ENCODE results near the gene TNFSF8.

Gene TNFSF8

DNA sequence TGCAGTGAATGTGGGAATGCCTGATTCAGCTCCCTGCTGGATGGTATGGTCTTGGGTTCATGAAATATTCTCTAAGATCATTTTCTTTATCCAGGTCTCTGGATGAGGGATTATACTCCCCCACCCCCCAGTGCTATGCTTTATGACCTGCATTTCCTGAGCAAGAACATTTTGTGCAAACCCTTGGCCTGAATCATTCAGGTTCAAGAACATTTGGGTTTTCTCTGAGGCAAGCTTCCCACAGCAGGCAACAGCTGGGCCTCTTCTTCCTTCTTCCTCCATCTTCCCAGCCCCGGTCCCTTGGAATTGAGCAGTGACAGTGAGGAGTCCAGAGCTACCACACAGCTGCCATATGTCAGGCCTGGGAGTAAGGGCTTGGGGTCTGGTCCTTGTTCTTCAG lies 65.9 kb downstream of the TNFSF8 start:
- no peak for DNase-seq

DNA sequence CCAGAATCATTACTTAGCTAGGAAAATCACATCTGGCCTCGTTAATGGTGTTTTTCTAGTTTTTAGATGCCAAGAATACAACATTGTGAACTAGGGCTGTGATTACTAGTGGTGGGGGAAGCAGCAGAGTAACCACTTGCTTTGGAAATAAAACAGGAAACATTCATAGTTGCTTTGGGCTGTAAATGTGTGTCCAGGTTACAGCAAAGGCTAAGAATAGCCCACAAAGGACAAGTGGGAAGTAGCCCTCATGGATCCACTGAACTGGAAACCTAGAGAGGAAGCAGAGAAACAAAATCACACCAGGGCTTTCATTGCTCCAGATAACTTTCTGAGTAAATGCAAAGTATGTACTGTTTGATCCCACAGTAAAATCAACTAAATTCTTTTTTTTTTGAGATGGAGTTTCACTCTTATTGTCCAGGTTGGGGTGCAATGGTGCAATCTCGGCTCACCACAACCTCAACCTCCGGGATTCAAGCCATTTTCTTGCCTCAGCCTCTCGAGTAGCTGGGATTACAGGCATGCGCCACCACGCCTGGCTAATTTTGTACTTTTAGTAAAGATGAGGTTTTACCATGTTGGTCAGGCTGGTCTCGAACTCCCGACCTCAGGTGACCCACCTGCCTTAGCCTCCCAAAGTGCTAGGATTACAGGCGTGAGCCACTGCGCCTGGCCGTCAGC lies 68.3 kb downstream of the TNFSF8 start:
- DNase-seq, result no peak

DNA sequence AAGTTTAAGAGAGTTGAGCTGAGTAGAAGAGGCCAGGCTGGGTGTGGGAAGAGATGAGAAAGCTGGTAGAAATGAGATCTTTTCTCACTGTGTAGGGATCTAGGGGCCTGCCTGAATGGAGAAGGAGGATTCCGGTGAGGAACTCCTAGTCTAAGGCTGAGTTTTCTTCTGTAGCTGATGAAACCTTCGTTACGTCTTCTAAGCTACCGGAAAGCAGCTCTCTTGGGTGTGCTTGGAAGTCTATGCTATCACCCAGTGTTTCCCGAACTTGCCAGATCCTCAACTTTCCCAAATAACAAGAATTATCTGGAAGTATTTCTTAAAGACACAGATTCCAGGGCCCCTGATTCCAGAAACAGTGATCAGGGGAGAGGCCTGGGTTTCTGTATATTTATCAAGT lies 69.1 kb downstream of the TNFSF8 start:
- DNase-seq, result no peak

DNA sequence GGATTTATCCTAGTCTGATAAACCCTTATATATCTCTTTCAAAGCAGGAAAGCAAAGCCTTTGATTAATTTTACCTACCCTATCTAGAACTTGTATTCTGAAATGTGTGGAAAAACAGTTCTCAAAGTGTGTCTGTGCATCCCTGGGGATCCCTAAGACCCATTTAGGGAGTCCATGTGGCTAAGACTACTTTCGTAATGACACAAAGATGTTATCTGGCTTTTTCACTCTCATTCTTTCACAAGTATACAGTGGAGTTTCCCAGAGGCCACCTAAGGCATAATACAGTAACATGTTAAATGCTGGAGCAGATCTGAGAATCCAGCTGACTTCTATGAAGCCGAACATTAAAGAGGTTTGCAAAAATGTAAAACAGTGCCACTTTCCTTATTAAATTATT lies 70.2 kb downstream of the TNFSF8 start:
- no peak for DNase-seq

DNA sequence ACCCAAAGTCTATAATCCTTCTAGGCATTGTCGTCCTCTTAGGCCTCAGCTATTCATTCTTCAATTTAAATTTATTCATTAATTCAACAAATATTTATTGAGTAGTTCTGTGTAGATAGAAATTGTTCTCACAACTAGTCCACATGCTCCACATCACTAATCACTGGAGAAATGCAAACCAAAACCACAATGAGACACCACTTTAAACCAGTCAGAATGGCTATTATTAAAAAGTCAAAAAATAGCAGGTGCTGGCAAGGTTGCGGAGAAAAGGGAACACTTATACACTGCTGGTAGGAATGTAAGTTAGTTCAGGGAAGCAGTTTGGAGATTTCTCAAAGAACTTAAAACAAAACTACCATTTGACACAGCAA lies 73.5 kb downstream of the TNFSF8 start:
- no peak for DNase-seq

DNA sequence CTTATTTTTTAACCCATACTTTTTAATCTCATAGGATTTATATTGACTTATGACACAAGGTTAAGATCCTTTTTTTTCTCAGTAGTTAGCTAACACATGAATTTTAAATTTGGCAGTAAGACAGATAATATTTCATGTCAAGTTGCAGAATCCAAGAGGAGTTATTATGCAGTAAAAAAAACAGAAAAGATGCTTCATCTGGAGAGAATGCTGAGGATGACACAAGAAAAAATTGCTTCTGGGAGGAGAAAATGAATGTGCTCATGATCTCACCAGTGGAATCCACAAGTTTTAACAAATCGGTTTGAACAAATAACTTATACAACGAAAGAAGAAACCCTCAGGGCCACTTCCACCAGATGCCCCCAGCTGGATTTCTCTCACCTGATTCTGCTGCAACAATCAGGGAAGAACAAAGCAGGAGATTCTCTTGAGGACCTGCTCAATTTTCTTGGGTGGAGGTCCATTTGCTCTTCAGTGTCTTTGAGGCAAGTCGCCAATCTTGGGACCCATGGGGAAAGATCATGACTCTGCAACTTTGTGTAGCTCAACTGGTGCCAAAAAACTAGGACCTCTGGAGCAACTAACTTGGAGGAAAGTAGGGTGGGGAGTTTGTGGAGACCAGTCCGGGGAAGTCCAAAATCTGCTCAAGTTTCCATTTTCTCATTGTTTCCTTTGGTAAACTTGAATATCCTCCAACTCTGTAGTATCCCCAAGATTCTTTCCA lies 74.0 kb downstream of the TNFSF8 start:
- no peak for DNase-seq

DNA sequence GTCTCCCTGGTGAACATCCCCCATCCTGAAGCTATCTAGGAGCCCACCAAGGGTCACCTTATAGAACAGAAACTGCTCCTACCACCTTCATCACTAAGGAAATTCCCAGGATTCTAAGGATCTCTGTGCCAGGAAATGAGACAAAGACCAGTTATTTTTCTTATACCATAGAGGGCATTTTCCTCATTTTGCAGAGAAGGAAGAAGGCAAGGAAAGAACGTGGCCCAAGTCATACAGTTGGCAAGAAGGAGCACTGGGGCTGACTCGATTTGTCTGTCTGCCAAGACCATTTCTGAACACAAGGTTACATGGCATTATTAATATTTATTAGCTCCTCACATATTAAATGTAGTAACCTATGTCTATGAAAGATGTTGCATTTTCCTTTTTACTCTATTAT lies 74.9 kb downstream of the TNFSF8 start:
- no peak for DNase-seq

DNA sequence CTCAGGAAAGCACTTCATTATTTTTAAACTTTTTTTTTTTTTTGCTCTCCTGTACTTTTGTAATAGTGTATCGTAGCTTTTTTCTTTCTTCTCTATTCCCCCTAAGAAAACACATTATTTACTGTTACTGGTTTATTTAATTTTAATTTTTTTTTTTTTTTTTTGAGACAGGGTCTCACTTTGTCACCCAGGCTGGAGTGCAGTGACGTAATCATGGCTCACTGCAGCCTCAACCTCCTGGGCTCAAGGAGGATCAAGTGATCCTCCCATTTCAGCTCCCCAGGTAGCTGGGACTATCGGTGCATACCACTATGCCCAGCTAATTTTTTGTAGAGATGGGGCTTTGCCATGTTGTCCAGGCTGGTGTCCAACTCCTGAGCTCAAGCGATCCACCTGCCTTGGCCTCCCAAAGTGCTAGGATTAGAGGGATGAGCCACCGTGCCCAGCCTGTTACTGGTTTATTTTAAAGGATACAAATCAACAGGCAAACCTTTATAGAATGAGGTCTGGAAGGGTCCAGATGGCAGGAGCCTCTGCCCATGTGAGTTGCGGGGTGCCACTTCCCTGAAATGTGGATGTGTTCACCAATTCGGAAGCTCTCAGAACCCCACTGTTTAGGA lies 75.5 kb downstream of the TNFSF8 start:
- no peak for DNase-seq

- no peak for DNase-seq
These were observed 77.1 kb downstream of the TNFSF8 start for GRCh38 chr9:114853071-114853855.

DNA sequence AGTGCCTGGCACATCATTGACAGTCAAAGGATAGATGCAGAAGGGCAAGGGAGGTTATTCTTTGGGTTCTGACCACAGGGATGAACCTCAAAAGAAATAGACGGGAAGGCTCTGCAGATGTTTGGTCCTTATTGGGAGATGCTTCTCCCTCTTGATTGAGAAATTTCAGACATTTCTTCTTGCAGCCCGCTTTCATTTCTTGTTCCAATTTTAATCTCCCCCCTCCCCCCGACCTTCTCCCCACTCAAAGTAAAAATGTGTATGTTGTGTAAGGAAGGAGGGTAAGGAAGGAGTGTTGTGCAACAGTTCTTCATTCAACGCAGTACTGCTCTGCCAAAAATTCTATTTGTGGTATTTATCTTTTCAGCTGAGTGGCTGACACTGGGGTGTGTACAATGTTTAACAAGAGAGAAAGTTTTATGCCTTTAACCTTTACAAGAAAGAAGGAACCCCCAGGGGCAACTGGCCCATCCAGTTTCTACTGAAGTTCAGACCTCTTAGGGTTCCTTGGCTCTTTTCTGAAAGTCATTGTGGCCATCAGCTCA lies 78.3 kb downstream of the TNFSF8 start:
- DNase-seq, result no peak

DNA sequence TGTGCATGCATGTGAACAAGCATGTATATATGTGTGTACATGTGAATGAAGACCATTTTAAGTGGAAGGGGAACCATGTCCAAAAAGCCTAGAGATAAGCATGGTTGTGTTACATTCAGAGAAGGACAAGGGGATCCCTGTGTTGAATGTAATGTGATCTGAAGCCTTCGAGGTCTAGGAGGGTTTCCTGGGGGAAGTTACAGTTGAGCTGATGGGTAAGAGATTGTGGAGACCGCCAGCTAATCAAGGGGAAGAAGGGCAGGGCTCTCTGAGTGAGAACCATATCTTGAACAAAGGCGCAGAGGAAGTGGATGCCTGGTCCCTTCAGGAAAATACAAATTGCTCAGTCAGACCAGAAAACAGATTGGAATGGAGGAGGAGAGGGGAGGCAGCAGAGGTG lies 79.1 kb downstream of the TNFSF8 start:
- DNase-seq, result no peak
